T-cell (primary cell): ENCODE results near the gene YRDC. TPM values are rescaled to one million over a fixed set of nuclear protein-coding genes. Genes with fewer than 3 reads are reported as not detected.

Experiments
- ATAC-seq, 4 experiments: fragments of 200-7000 bp in 3 of 4; fragments of 150-1000 bp in 1 of 4; cut with Tn5 transposase; replicated peaks in 1 of 4; 1 replicate in 3 of 4; 2 replicates in 1 of 4; pipeline ENCODE4 v1.10.0; 2021; ENCODE audit warnings: moderate library complexity in 3 of 4, mild to moderate bottlenecking in 2 of 4, moderate number of reproducible peaks in 1 of 4
- CTCF ChIA-PET, 2 donors: fragments of 300-600 bp; sonication (Branson Sonifier 250); formaldehyde crosslinking; loops; one replicate each; lab custom pipeline; 2022; ENCODE audit warnings: antibody characterized with exemption in 2 of 2; lab: Charles Lee
- POLR2A ChIA-PET, 2 donors: fragments of 300-600 bp; sonication (Branson Sonifier 250); formaldehyde crosslinking; loops; one replicate each; lab custom pipeline; 2022; ENCODE audit warnings: antibody characterized with exemption in 2 of 2; lab: Charles Lee
- DNase-seq, 35 experiments: peaks; one replicate each; pipeline versions ENCODE4 v3.0.0 to v3.0.0-alpha.2; 2013 to 2023
- H3K27ac ChIP-seq: one replicate; pipeline ENCODE4 v1.5.1; 2013; ENCODE audit warnings: low read length
- H3K27me3 ChIP-seq, 2 experiments: replicated peaks in 1 of 2; 1 replicate in 1 of 2; 2 replicates in 1 of 2; pipeline versions ENCODE4 v1.6.1 to v1.7.0; 2013; ENCODE audit warnings: low read length in 1 of 2, mixed read lengths in 1 of 2; ENCODE audit not compliant: control insufficient read depth in 2 of 2, insufficient read depth in 2 of 2; ENCODE audit errors: extremely low read depth in 1 of 2
- H3K36me3 ChIP-seq, 2 donors: 1 replicate in 1 of 2; 2 replicates in 1 of 2; pipeline versions ENCODE4 v1.6.1 to v1.7.0; 2013; ENCODE audit warnings: low read length in 1 of 2; ENCODE audit not compliant: control insufficient read depth in 2 of 2, insufficient read depth in 1 of 2; ENCODE audit errors: extremely low read depth in 1 of 2
- H3K4me1 ChIP-seq, 2 experiments: 1 replicate in 1 of 2; 2 replicates in 1 of 2; pipeline versions ENCODE4 v1.6.1 to v1.7.0; 2013; ENCODE audit warnings: low read length in 2 of 2, mixed read lengths in 1 of 2; ENCODE audit not compliant: insufficient read depth in 2 of 2, control insufficient read depth in 1 of 2; ENCODE audit errors: extremely low read depth in 1 of 2
- H3K4me3 ChIP-seq, 2 donors: 1 replicate in 1 of 2; 2 replicates in 1 of 2; pipeline versions ENCODE4 v1.5.1 to v1.7.0; 2013; ENCODE audit warnings: mild to moderate bottlenecking in 2 of 2, low read length in 1 of 2, moderate library complexity in 1 of 2; ENCODE audit not compliant: control insufficient read depth in 1 of 2; ENCODE audit errors: extremely low read depth in 1 of 2
- H3K9me3 ChIP-seq: 2 replicates; pipeline ENCODE4 v1.7.0; 2013
- H3K27ac Mint-ChIP-seq, 2 donors: one replicate each; pipeline ENCODE4 v1.8.0; 2020 to 2021; ENCODE audit warnings: mild to moderate bottlenecking in 2 of 2, mixed read lengths in 2 of 2
- H3K27me3 Mint-ChIP-seq, 2 donors: one replicate each; pipeline ENCODE4 v1.8.0; 2021 to 2022; ENCODE audit warnings: mixed read lengths in 2 of 2
- H3K36me3 Mint-ChIP-seq: one replicate; pipeline ENCODE4 v1.8.0; 2021; ENCODE audit warnings: mixed read lengths
- H3K4me1 Mint-ChIP-seq, 3 donors: one replicate each; pipeline ENCODE4 v1.8.0; 2020 to 2022; ENCODE audit warnings: mixed read lengths in 3 of 3, mild to moderate bottlenecking in 1 of 3
- H3K4me3 Mint-ChIP-seq, 3 donors: one replicate each; pipeline ENCODE4 v1.8.0; 2020 to 2022; ENCODE audit warnings: mild to moderate bottlenecking in 3 of 3, mixed read lengths in 3 of 3, moderate library complexity in 3 of 3
- H3K9me3 Mint-ChIP-seq, 3 donors: one replicate each; pipeline ENCODE4 v1.8.0; 2020 to 2022; ENCODE audit warnings: mixed read lengths in 3 of 3
- WGBS: methylation state at CpG from one replicate; pipeline ENCODE4 v1.1.5; 2013; ENCODE audit warnings: missing lambda C conversion rate; ENCODE audit not compliant: insufficient coverage; 5-methylcytosine and 5-hydroxymethylcytosine counted together
- total RNA-seq, 35 experiments: library from RNA in 6 of 35; stranded (reverse) in 6 of 35; fragments of 120-200 nt in 1 of 35; gene quantifications; one replicate each; pipeline versions ENCODE4 v1.2.1 to v1.2.4 and lab custom pipeline; 2013 to 2026

Gene YRDC
- total RNA-seq, 5 donors from 2014 or later (not counting 1 experiment from before 2014, with no cell fraction given): 16.0 to 28.2 (median 18.4) TPM

DNA sequence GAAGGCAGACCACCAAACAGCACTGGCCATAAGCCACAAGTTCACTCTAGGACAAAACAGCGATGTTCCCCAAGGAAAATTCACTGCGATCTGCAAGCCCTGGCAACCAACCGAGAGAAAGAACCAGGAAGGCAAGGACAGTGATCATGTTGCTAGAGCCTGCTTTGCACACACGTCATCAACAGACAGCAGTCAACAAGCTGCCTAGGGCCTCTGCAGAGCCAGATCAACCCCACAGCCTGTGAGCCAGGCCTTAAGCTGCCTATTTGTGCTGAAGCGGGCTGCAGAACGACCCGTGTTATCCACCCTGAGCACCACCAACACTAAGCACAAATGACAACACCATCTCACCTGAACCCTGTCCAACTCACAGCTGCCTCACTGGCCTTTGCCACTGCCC is 6.2 kb upstream of the YRDC start:
- Mint-ChIP-seq H3K4me3 (no peak overlapping the region), H3K27ac (no peak overlapping the region), H3K27me3 (no peaks in the 10 kb centered on the region), H3K4me1 (peaks cover 9 to 15% (median 13%) of the 10 kb centered on the region in 3 donors), H3K36me3 (peaks cover 24% of the 10 kb centered on the region), H3K9me3 (no peaks in the 10 kb centered on the region)
- H3K4me3 ChIP-seq: no peak overlapping the region
- DNase-seq: no peak
- H3K9me3 ChIP-seq: no peaks in the 10 kb centered on the region
- H3K4me1 ChIP-seq: peaks cover 0 to 4% of the 10 kb centered on the region in 2 experiments
- H3K27ac ChIP-seq: no peak overlapping the region
- CTCF ChIA-PET: interaction anchor here in 1 of 2 donors (0.6 kb wide), 1 partner anchor 44 kb away, joined by 4 read pairs; the partner anchor contains the start of gene MTF1
- peaks cover 10 to 40% of the 10 kb centered on the region in 2 donors for H3K36me3 ChIP-seq
- WGBS: 98% methylated on average over 7 of the region's 7 CpGs
- ATAC-seq: no peak
- POLR2A ChIA-PET: interaction anchor here (0.6 kb wide), 2 partner anchors 9 to 10 kb away, joined by 3 read pairs; no protein-coding TSS in a partner anchor
- no peaks in the 10 kb centered on the region for H3K27me3 ChIP-seq

GRCh38 chr1:37813529-37814145 is 5.6 kb upstream of the YRDC start:
- Mint-ChIP-seq H3K36me3 (peaks cover 24% of the 10 kb centered on the region), H3K4me1 (peaks cover 15 to 21% (median 20%) of the 10 kb centered on the region in 3 donors), H3K27me3 (no peaks in the 10 kb centered on the region), H3K27ac (no peak overlapping the region), H3K4me3 (no peak overlapping the region), H3K9me3 (no peaks in the 10 kb centered on the region)
- H3K4me1 ChIP-seq: peaks cover 0 to 10% of the 10 kb centered on the region in 2 experiments
- H3K27me3 ChIP-seq: no peaks in the 10 kb centered on the region
- no peak overlapping the region for H3K27ac ChIP-seq
- ChIA-PET POLR2A (interaction anchor here in 1 of 2 donors (0.6 kb wide), 1 partner anchor 9 kb away, joined by 3 read pairs; no protein-coding TSS in a partner anchor), CTCF (interaction anchor here in 1 of 2 donors (0.6 kb wide), 1 partner anchor 45 kb away, joined by 4 read pairs; the partner anchor contains the start of gene MTF1)
- DNase-seq (no peak), ATAC-seq (no peak)
- WGBS: no CpG with 5 or more reads among the region's 2 CpGs
- H3K36me3 ChIP-seq: peaks cover 5 to 38% of the 10 kb centered on the region in 2 donors
- no peak overlapping the region for H3K4me3 ChIP-seq
- no peaks in the 10 kb centered on the region for H3K9me3 ChIP-seq

- Mint-ChIP-seq H3K4me1 (peaks cover 28 to 34% (median 31%) of the 10 kb centered on the region in 3 donors), H3K9me3 (no peaks in the 10 kb centered on the region), H3K27ac (peak overlapping the region; percentile 16 to 58), H3K4me3 (peak overlapping the region in 1 of 3 donors; percentile 9), H3K27me3 (no peaks in the 10 kb centered on the region), H3K36me3 (peaks cover 18% of the 10 kb centered on the region)
- DNase-seq (peak; percentile 16 to 79 (median 46)), ATAC-seq (peak in 2 of 4 experiments; percentile 17 to 18)
- Histone ChIP-seq H3K27me3 (no peaks in the 10 kb centered on the region), H3K36me3 (peaks cover 5 to 31% of the 10 kb centered on the region in 2 donors), H3K4me1 (peaks cover 3 to 26% of the 10 kb centered on the region in 2 experiments), H3K9me3 (no peaks in the 10 kb centered on the region), H3K27ac (no peak overlapping the region), H3K4me3 (no peak overlapping the region)
- ChIA-PET CTCF (interaction anchor here in 1 of 2 donors (0.6 kb wide), 1 partner anchor 37 kb away, joined by 3 read pairs; no protein-coding TSS in a partner anchor), POLR2A (no interaction called here)
- WGBS: 0% methylated on average over 1 of the region's 7 CpGs
These were observed 3.1 kb upstream of the YRDC start for GRCh38 chr1:37811027-37811655.

GRCh38 chr1:37809942-37810341 is 1.9 kb upstream of the YRDC start:
- no peaks in the 10 kb centered on the region for H3K27me3 ChIP-seq
- no peaks in the 10 kb centered on the region for H3K9me3 Mint-ChIP-seq
- H3K9me3 ChIP-seq: no peaks in the 10 kb centered on the region
- peak overlapping the region; percentile 17 to 85 (median 43) for H3K4me3 Mint-ChIP-seq
- no peaks in the 10 kb centered on the region for H3K27me3 Mint-ChIP-seq
- peaks cover 3 to 33% of the 10 kb centered on the region in 2 experiments for H3K4me1 ChIP-seq
- peaks cover 13% of the 10 kb centered on the region for H3K36me3 Mint-ChIP-seq
- no peak for DNase-seq
- WGBS: no CpG with 5 or more reads among the region's 2 CpGs
- peaks cover 0 to 30% of the 10 kb centered on the region in 2 donors for H3K36me3 ChIP-seq
- no peak overlapping the region for H3K27ac ChIP-seq
- no peak for ATAC-seq
- POLR2A ChIA-PET: no interaction called here
- no peak overlapping the region for H3K4me3 ChIP-seq
- CTCF ChIA-PET: interaction anchor here in 1 of 2 donors (0.7 kb wide), 1 partner anchor 50 kb away, joined by 4 read pairs; the partner anchor contains the start of gene MTF1
- no peak overlapping the region for H3K27ac Mint-ChIP-seq
- H3K4me1 Mint-ChIP-seq: peaks cover 32 to 42% (median 37%) of the 10 kb centered on the region in 3 donors

GRCh38 chr1:37808369-37809319 is 636 bp upstream of the YRDC start:
- 12% methylated on average over 42 of the region's 54 CpGs for WGBS
- H3K9me3 ChIP-seq: no peaks in the 10 kb centered on the region
- H3K4me3 ChIP-seq: peak overlapping the region; percentile 82 to 96
- H3K4me1 Mint-ChIP-seq: peaks cover 39 to 46% (median 42%) of the 10 kb centered on the region in 3 donors
- peak overlapping the region; percentile 72 for H3K27ac ChIP-seq
- peaks cover 12 to 34% of the 10 kb centered on the region in 2 donors for H3K36me3 ChIP-seq
- ChIA-PET POLR2A (interaction anchor here (0.6 to 1.0 kb wide), 2 partner anchors 51 to 291 kb away, joined by 6 to 10 read pairs; partner anchors contain the start of gene MTF1 (in 1 of the 2)), CTCF (interaction anchor here in 1 of 2 donors (0.6 to 2.2 kb wide), 2 partner anchors 51 to 215 kb away, joined by 5 to 19 read pairs; partner anchors contain the start of gene MTF1)
- no peaks in the 10 kb centered on the region for H3K9me3 Mint-ChIP-seq
- no peaks in the 10 kb centered on the region for H3K27me3 Mint-ChIP-seq
- peak overlapping the region; percentile 85 to 96 (median 90) for H3K4me3 Mint-ChIP-seq
- H3K36me3 Mint-ChIP-seq: peaks cover 13% of the 10 kb centered on the region
- peak overlapping the region; percentile 94 to 96 for H3K27ac Mint-ChIP-seq
- ATAC-seq (peak in 3 of 4 experiments; percentile 40 to 52 (median 51)), DNase-seq (peak in 9 of 35 experiments; percentile 8 to 42 (median 17))
- peaks cover 3 to 33% of the 10 kb centered on the region in 2 experiments for H3K4me1 ChIP-seq
- no peaks in the 10 kb centered on the region for H3K27me3 ChIP-seq
